AG04449 (cell line): Measurements from ENCODE around the gene CCDC110.

Experiments used
- CTCF ChIA-PET: fragments of 350-600 bp; formaldehyde crosslinking; extraction: SDS; loops from one replicate; lab custom pipeline; 2021; ENCODE audit warnings: antibody characterized with exemption; lab: Yijun Ruan, JAX
- POLR2A ChIA-PET: fragments of 400-600, 350-600 bp; formaldehyde crosslinking; extraction: SDS; loops from one replicate; lab custom pipeline; 2020; ENCODE audit warnings: antibody characterized with exemption, inconsistent platforms; lab: Yijun Ruan, JAX
- DNase-seq: peaks from one replicate; pipeline ENCODE4 v3.0.0-alpha.2; 2010; ENCODE audit warnings: low read depth, low spot score
- H3K4me3 ChIP-seq: 2 replicates; pipeline ENCODE4 v1.5.1; 2011; ENCODE audit warnings: low read depth, mild to moderate bottlenecking, control low read depth, low read length
- TF ChIP-seq, protein P1 (sequence below): IDR thresholded peaks from one replicate; pipeline ENCODE4 v1.5.1; 2011; ENCODE audit warnings: mild to moderate bottlenecking, moderate library complexity, low read length, control low read depth, inconsistent platforms; ENCODE audit not compliant: insufficient read depth; ENCODE audit errors: missing control alignments

Gene CCDC110

GRCh38 chr4:185469580-185470154 lies 1.9 kb downstream of the CCDC110 start:
- ChIA-PET POLR2A (no interaction called here), CTCF (no interaction called here)

GRCh38 chr4:185468999-185469398 lies 2.5 kb downstream of the CCDC110 start:
- no peak for DNase-seq
- TF ChIP-seq, protein P1, sequence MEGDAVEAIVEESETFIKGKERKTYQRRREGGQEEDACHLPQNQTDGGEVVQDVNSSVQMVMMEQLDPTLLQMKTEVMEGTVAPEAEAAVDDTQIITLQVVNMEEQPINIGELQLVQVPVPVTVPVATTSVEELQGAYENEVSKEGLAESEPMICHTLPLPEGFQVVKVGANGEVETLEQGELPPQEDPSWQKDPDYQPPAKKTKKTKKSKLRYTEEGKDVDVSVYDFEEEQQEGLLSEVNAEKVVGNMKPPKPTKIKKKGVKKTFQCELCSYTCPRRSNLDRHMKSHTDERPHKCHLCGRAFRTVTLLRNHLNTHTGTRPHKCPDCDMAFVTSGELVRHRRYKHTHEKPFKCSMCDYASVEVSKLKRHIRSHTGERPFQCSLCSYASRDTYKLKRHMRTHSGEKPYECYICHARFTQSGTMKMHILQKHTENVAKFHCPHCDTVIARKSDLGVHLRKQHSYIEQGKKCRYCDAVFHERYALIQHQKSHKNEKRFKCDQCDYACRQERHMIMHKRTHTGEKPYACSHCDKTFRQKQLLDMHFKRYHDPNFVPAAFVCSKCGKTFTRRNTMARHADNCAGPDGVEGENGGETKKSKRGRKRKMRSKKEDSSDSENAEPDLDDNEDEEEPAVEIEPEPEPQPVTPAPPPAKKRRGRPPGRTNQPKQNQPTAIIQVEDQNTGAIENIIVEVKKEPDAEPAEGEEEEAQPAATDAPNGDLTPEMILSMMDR = no peak
- ChIA-PET CTCF (no interaction called here), POLR2A (no interaction called here)
- no peak overlapping the region for H3K4me3 ChIP-seq

More at GRCh38 chr4:185469580-185470154, 1.9 kb downstream of the CCDC110 start:
- no peak overlapping the region for H3K4me3 ChIP-seq
- no peak for DNase-seq
- TF ChIP-seq, protein P1 = no peak

- CTCF ChIA-PET = no interaction called here
- POLR2A ChIA-PET = no interaction called here
- no peak for DNase-seq
- no peak overlapping the region for H3K4me3 ChIP-seq
- TF ChIP-seq, protein P1 = no peak
Observed at GRCh38 chr4:185467991-185468390, 3.5 kb downstream of the CCDC110 start.

GRCh38 chr4:185467101-185467500 lies 4.4 kb downstream of the CCDC110 start:
- DNase-seq = no peak
- POLR2A ChIA-PET = interaction anchor here (0.5 kb wide), 1 partner anchor 107 kb away, joined by 3 read pairs; no protein-coding TSS in a partner anchor
- TF ChIP-seq, protein P1 = no peak
- CTCF ChIA-PET = interaction anchor here (1.0 to 1.1 kb wide), 2 partner anchors 42 to 131 kb away, joined by 3 read pairs; no protein-coding TSS in a partner anchor
- H3K4me3 ChIP-seq = no peak overlapping the region

- POLR2A ChIA-PET = no interaction called here
- no peak for DNase-seq
- TF ChIP-seq, protein P1 = no peak
- CTCF ChIA-PET = no interaction called here
- no peak overlapping the region for H3K4me3 ChIP-seq
Observed at GRCh38 chr4:185465707-185466106, 5.8 kb downstream of the CCDC110 start.

DNA sequence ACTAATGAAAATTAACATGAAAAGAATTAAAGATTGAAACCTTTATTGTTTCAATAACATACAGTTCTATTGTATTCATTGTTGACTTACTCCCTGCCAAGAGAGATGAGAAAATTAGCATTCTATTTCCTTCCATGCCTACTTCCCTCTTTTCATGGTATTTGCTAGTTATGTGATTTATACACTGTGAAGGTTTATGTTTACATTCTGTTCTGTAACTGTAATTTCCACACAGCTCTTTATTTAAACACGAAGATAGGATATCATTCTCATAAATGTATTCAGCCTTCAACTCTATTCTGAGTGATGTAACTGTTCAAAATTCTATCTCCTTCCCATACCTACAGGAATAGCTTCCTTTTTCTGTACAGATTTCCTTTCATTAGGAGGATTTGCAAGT lies 6.6 kb downstream of the CCDC110 start:
- TF ChIP-seq, protein P1 = no peak
- H3K4me3 ChIP-seq = no peak overlapping the region
- no peak for DNase-seq
- POLR2A ChIA-PET = no interaction called here
- CTCF ChIA-PET = no interaction called here
